GM21723 (cell line): ENCODE results near the gene WNT9A.

Source experiments
- ATAC-seq: cut with Tn5 transposase; IDR thresholded peaks from one replicate; pipeline ENCODE4 v1.9.1; 2021; ENCODE audit warnings: mild to moderate bottlenecking, moderate library complexity; ENCODE audit not compliant: unreplicated experiment

Gene WNT9A

DNA sequence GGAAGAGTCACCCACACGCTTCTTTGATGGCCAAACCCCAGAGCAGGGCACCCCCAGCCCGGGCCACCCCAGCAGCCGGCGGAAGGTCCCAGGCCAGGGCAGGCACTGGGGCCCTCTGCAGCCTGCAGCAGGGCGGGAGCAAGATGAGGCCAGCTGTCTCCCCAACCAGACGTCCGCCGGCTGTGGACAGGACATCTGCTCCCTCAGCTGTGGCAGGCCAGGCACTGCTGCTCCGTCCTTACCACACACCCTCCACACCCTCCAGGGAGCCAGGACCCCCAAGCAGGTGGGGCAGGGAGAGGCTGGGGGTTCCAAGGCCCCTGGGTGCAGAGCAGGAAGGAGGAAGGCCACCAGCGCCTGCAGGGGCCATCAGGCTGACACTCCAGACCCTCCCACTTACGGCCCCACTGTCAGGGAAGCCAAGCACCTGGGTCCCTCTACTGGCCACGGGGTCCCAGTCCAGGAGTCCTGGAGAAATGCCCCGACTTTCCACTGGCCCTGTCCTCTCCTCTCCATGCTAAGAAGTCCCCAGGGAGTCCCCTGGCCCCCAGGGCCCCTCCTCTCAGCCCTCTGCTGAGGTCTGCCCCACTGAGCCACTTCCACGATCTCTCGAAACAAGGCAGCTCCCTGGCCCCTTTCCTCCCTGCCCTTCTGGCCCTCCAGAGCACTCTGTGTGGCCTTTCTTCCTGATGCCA, 5.6 kb downstream of the WNT9A start:
- ATAC-seq = no peak

DNA sequence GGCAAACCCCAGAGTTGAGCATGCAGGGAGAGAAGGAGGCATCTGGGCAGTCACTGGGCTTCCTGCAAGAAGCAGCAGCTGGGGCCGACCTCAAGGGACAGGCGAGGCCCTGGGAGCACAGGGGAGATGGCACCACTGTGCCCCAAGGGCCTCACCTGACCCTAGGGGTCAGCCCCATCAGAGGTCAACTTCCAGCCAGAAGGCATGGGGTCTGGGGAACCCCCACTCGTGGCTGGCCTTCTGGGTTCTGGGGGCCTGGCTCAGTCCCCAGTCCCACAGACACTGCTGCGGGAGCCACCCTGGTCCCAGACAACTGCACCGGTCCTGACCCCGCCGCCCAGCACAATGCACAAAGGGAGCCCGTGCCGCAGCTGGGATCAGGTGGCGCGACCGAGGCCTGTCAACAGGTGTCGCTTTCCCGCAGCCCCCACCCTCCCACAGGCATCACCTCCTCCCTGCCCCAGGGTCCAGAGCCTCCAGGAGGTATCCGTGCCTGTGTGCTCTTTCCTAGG, 6.2 kb downstream of the WNT9A start:
- no peak for ATAC-seq

DNA sequence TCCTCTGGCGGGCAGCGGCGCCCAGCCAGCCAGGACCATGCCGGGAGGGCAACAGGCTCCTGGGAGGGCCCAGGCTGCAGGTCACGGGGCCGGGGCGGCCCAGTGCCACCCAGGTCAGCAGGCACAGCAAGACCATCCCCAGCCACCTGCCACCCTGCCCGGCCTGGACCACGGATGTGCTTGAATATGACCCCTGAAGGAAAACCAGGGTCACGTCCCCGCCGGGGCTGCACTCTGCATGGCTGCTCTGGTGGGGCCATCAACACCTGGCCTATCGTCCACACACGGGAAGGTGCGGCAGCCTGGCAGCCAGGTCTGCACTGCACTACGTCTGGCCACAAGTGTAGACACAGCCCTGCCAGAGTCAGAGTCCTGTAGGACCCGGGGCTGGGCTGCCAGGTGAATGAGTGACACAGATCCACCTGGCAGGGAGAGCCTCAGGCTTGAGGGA, 6.9 kb downstream of the WNT9A start:
- ATAC-seq = no peak

DNA sequence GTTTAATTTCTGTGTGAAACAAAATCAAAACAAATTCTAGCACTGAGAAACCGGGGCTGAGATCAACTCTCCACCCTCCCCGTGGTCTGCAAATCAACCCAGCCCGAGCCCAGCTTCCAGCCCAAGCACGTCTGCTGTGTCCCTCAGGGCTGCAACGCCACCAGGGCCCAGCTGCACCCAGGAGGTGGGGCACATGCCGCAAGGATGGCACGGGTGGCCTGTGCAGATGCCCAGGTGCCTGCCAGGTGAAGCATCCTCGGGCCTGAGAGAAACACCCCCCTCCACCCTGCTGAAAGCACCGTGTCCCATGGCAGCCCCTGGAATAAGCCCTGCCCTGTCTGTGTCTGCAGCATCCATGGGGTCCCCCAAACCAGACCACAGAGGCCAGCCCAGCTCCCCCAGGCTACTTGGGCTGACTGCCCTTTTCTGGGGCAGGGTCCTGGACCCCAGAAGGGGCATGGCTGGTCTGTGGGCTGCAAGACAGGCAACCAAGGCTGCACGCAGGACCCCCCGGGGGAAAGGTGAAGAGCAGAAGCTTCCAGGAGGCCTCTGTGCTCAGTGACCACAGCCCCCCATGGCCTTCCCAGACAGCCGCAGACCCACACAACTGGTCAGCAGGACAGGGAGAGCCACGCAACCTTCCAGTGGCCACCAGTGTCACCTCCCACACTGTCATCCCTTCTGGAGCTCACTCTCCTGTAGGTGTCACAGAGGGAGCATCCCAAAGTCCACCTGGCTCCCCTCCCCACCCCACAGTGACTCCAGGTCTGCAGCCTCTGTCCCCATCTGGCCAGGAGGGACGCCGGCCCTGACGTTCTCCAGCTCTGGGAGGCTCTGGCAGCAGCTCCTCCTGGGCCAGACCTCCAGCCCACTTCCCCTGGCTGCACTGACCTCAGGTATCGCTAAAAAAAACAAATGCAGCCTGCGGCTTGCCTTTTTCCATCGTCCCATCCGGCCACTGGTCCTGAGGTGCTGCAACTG, 7.7 kb downstream of the WNT9A start:
- no peak for ATAC-seq

DNA sequence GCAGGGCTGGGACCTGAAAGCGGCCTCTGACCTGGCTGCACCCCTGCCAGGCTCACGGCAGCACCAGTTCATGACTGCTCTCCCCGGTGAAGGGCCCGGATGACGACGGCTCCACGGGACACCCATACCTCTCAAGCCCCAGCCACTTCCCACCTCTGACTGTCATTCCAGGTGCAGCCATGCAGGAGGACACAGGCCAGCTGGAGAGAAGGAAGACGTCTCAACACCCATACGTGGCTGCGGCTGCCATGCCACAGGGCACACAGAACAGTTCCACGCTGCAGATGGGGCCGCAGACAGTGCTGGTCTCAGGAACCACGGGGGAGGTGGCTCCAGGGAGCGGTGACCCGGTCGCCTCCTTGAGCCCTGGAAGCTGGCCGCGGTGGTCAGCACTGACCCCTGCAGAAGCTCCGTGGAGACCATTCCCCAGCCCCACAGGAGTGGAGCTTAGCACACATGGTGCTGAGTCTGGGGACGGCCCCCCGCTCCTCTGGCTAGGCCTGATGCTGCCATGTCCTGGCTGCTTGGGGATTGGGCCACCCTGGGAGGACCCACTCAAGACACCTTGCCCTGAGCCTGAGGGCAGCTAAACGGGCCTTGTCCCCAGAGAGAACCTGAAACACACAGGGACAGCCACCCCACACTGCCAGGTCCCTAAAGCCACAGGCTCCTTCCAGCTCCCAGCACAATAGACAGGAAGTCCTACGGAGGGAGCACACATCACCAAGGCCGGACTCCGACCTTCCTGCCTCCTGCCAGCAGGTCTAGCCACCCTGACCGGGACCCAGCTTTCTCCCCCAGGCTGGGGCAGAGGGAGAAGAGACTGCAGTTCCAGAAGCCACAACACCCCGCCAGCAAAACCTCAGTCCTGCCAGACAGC, 8.6 kb downstream of the WNT9A start:
- ATAC-seq = no peak

DNA sequence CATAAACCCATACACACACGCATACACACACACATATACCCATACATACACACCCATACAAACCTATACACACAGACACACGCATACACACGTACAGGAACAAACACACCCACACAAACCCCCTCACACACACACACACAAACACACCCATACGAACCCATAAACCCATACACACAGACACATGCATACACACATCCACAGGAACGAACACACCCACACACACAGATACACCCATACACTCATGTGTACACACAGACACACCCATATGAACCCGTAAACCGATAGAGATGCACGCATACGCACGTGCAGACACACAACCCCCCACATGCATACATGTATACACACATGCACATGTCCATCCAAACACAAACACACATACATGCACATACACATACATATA, 9.5 kb downstream of the WNT9A start:
- no peak for ATAC-seq

DNA sequence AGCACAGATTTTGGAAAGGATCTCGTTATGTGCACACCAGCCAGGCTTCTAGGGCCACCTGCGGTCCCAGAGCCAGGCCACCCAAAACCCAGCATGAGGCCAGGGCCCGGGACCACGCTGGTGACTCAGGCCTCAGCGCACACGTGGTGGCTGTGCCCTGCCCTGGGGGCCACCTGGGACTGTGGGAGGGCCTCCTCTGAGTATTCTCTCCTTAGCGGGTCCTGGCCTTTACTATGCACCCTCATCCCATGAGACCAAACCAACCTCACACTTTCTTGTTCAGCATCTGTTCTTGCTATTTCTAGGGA, 9.9 kb downstream of the WNT9A start:
- ATAC-seq = no peak

DNA sequence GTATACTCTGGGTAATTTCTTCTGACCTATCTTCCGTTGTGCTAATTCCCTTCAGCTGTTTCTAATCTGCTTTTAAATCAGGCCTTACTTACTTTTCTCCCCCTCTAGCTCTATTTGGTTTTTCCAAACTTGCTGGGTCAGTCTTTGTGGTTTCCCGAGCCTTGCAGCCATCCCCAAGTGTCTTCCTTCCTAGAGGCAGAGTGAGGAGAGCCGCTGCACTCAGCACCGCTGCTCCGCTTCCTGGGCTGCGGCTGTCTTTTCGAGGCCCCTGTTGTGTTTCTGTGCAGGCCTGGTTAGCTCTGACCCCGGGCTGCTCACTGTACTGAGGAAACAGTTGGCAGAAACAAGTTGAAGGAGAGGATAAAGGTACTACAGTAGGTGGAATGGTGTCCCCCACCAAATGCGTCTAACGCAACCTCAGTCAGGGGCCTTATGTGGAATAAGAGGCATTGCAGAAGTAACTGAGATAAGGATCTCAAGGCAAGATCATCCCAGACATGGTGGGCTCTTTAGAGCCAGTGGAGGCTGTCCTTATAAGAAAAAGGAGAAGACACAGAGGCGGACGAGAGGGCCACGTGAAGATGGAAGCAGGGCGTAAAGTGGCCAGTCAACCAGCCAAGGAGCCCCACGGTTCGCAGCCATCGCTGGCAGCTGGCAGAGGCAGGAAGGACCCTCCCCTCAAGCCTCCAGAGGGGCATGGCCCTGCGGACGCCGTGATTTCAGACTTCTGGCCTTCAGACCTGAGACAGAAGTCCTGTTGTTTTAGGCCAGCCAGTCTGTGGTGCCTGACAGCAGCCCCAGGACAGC, 10.5 kb downstream of the WNT9A start:
- ATAC-seq = no peak

DNA sequence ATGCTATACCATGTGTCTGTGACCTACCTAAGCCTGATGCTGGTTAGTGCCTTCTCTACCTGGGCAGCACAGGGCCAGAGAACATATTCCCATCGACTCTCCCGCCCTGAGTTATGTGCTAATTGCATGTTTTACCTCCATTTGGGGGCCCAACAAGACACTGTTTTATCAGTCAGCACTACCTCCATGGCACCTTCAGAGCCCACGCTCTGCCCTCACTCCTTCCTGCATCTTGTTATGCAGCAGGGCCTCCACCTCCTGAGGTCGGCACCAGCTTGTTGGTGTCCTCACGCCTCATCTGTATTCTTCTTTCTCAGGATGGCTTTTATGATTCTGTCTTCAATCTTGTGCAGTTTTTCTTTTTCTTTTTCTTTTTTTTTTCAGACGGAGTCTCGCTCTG, 11.9 kb downstream of the WNT9A start:
- no peak for ATAC-seq

DNA sequence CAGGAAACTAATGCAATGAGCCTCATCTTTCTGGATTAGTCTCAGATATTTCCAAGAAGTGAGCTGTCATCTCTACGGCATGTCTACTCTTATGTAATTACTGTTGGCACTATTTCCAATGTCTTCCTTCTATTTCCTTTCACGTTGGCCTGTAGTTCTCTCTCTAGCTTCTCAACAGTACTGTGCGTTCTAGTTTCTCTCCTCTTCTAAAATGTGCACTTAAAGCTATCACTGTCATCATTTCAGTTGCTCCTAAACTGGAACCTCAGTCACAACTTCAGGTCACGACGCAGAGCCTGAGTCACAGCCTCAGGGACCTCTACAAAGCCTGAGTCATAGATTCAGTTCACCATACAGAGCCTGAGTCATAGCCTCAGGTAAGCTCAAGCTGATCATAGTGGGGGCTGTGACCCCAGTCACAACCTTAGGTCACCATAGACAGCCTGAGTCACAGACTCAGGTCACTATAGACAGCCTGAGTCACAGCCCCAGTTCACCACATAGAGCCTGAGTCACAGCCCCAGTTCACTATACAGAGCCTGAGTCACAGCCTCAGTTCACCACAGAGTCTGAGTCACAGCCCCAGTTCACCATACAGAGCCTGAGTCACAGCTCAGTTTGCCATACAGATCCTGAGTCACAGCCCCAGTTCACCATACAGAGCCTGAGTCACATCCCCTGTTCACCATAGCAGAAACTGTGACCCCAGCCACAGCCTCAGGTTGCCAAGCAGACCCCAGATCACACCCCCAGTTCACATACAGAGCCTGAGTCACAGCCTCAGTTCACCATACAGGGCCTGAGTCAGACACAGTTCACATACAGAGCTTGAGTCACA, 13.0 kb downstream of the WNT9A start:
- ATAC-seq = no peak

DNA sequence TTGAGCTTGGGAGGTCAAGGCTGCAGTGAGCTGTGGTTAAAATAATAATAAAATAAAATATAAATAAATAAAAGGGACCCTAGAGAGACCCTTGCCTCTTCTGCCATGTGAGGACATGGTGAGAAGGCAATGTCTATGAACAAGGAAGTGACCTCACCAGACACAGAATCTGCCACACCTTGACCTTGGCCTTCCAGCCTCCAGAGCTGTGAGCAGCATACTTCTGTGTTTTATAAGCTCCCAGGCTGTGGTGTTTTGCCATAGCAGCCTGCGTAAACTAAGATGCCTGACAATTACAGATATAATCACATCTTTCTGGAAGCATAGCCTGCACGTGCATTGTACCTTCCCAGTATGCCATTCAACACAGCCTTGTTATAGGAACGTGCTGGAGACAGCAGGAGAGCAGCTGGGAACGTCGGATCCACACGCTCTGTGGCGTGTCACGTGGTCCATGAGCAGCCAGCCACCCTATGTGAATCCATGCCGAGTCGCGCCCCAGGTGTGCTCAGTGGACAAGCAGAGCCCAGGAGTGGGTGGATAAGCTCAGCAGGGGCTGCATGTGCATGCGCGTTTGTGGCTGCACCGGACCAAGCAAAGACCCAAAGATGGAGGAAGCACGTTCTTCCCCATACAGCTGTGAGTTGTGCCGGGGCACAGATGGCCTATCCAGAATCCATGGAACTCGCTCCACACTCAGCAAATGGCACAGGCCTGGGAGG, 17.8 kb downstream of the WNT9A start:
- ATAC-seq = no peak

DNA sequence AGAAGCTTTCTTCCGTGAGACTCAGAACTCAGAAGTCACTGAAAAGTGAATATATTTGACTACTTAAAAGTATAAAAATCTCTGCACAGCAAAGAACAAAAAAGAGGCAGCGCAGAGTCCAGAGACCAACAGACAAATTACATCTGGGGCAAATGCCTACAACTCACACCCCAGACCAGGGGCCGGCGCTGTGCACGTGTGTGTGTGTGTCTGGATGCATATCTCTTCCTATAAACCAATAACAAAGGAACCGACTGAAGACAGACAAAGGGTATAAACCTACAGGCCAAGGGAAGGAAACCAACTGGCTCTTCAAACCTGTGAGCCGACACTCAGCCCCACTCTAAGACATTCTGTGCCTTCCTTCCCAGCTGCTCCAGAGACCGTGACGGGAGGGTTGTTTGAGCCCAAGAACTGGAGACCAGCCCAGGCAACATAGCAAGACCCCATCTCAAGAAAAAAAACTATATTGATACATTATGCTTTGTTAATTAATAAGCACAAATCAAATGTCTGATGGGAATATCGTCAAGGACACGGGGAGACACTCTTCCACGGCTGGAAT, 18.8 kb downstream of the WNT9A start:
- no peak for ATAC-seq

DNA sequence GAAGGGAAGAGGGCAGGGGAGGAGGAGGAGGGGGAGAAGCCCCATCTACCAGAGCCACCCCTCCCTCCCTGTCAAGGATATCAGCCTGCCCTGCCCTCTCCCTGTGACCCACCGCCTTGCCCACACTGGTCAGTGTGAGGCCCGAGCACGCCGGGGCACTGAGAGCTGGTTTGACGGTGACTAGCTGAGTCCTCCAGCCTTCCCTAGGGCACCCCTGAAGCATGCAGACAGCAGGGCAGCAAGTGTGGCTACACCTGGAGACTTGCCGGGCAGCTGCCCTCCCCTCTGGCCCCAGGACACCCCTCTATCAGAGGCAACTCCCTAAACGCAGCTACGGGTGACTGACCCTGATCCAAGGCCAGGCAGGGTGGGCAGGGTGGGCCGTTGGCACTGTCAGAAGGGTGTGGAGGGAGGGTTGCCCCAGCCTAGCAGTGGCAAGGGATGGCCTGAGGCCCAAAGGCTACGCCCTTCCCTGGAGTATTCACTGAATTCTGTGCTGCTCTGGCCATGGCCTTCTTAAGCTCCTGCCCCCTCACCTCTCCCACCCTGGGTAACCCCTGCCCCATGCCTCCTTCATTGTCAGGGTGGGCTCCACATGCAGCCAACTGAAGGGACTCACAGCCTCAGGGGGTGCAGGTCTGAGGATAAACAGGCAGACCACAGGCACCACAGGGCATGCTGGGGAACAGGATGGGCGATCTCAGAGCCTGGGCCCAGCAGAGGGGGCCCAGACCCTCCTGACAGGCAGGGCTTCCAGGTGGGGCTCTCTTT, 19.6 kb downstream of the WNT9A start:
- ATAC-seq = no peak

DNA sequence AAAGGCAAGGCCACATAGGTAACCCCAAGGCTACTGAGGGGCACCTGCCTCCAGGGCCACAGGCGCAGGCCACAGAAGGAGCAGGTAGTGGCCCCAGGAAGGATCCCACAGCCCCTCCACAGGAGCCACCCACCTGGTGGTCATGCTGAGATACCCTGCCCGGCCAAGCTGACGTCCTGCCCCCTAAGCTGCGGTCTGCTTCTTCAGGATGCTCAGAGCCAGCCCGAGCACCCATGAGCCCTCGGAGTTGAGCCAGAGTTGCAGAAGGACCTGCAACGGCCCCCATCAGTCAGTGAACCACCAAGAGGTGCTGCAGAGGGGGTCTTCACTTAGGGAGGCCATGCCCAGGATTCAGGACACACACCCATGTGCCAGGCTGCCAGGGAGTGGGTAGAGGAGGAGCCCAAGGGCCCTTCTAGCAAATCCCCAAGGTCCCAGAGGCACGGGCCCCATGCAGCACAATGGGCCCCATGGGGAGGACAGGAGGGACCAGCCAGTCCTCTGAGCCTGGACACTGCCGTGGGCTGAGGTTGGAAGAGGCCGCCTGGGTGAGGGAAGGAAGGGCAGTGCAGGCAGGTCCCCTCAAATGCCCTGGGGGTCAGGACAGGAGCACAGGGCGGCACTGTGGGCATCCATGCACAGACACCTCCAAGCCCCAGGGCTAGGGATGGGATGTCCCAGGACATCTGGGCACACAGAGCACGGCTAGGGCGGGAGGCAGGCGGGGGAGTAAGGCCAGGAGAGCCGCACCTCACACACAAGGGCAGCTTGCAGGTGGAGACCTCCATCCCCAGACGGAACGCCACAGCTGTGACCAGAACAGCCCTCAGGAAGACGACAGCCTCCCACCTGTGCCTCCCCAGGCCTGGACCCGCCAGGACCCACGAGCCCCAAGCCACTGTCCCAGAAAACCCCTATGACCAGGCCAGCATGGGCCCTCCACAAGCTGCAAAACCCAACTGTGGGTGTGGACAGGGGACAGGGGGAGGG, 20.5 kb downstream of the WNT9A start:
- ATAC-seq = no peak

DNA sequence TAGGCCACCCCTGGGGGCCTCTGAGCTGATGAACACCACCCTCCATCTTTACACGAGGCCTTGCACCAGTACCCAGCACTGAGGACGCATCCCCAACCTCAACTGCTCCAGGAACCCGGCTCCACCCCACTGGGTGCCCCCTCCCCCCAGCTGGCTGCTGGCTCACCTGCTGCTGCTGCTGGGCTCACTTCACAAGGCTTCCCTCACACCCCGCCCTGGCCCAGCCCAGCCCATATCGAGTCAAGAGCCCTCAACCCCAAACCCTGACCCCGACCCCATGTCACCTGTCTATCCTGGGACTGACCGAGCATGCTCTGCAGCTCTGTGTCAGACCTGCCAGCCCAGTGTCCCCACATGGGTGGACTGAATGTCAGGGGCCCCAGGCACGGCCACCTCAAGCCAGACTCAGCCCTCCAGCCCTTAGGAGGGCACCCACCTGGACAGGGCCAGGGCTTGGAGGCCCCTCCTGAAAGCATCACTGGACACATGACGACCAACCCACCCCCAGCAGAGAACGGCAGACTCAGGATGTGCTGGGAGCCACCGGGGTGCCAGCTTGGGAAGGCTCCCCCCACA, 21.4 kb downstream of the WNT9A start:
- no peak for ATAC-seq

DNA sequence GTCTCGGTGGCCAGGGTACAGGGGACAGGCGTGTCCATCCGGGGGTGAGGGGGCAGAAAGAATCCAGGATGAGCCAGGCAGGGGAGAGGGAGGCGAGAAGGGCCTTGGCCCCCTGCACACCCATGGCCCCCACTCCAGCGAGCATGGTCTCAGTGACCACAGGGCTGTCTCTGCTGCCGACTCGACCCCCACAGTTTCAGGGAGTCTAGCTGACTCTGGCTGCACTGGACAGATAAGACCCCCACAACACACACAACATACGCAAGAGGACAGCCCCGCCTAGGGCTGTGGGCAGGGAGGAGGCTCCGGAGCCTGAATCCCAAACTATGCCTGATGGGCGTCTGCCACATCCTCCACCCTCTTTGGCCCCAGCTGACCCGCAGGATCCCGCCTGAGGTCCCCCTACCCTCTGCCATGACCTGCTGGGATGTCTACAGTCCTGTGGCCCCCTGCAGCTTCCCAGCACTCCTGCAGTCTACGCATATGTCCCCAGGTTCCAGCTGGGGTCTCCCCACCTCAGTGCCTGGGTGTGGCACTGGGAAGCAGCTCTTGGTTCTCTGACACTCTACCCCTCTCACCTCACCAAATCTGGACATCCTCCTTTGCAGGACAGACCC, 22.0 kb downstream of the WNT9A start:
- no peak for ATAC-seq
